Measurements from ENCODE around the gene LAMA3. TPM values are rescaled to one million over a fixed set of nuclear protein-coding genes. Genes with fewer than 3 reads are reported as not detected.
"Not testable (repeated sequence)": the region's sequence is repeated elsewhere in the genome, so short reads cannot be mapped to it uniquely, and the experiment has no call there.

Gene LAMA3
- total RNA-seq, 1 donor from 2014 or later = 1.5 TPM

GRCh38 chr18:23730857-23731256 is 41.6 kb downstream of the LAMA3 start:
- no peak for ATAC-seq

GRCh38 chr18:23731861-23732260 is 42.6 kb downstream of the LAMA3 start:
- ATAC-seq (no peak), DNase-seq (ENCODE audit: low spot score) (no peak)

More at GRCh38 chr18:23730857-23731256, 41.6 kb downstream of the LAMA3 start:
- DNase-seq (ENCODE audit: low spot score) = no peak

DNA sequence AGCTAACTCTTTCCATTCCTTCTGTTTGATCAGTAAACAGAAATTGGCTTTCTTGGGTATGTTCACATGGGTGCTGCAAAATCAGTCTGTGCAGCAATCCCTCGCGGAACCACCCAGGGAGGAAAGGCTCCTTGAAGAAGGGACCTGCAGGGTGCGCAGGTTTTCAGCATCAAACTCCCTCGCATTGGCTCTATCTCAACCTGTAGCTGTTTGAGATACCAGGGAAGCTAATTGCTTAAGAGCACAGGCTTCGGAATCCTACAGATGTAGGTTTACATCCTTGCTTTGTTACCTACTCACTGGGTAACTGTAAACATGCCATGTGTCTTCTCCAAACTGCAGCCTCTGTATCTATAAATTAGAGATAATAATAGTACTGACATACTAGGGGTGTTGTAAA is 43.2 kb downstream of the LAMA3 start:
- ATAC-seq = no peak
- no peak for DNase-seq (ENCODE audit: low spot score)

GRCh38 chr18:23733265-23733664 is 44.0 kb downstream of the LAMA3 start:
- DNase-seq (ENCODE audit: low spot score); ATAC-seq: not testable (repeated sequence)

DNA sequence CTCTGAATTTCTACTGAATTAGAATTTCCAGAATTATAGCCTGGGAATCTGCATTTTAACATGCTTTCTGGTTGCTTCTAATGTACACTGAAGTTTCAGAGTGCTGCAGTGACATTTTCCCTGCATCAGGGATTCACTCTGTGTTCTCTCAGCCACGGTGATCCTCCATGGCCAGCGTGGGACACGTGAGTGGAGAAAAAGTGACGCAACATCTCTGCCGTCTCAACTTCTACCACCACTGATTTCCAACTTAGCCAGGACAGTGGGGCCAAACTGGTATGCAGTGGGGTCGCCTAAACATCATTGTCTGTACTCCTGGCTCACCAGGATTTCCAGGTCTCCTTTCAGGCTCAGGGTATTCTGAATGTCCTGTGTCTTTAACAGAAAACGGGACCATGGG is 44.6 kb downstream of the LAMA3 start:
- ATAC-seq (no peak), DNase-seq (ENCODE audit: low spot score) (no peak)

GRCh38 chr18:23735021-23735464 is 45.8 kb downstream of the LAMA3 start:
- DNase-seq (ENCODE audit: low spot score) (no peak), ATAC-seq (no peak)

DNA sequence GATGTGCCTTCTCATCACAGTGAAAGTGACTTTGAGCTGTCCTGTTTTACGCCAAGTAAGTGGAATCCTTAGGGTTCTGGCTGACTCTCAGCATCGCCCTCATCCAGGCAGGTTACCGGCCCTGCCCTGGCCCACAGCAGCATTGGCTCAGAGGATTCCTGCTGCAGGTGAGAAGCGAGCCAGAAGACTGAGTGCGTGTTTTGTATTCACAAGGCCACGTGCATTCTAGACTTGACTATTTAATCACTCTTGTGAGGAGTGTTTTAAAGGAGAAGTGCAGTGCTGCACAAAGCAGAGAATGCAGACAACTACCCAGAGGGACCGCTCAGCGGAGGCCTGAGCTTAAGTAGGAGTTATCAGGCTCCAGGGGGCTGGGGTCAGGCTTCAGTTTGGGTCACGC is 48.3 kb downstream of the LAMA3 start:
- ATAC-seq (no peak), DNase-seq (ENCODE audit: low spot score) (no peak)

DNA sequence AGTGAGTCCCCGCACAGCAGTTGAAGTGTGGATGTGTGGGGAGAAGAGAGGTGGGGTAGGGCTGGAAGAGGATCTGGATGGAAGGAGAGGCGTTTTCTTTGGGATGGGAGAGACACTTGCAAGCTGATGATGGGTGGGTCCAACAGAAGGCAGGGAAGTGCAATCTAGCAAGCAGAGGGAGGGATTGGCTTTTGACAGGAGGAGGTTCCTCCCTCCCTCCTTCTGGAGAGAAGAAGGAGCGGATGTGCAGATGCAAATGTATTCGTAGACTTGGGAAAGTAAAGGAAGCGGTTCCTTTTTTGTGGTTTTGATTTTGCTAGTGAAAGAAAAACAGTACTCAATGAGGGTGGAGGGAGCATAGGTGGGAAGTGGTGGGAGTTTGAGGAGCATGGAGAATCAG is 48.9 kb downstream of the LAMA3 start:
- ATAC-seq = no peak
- DNase-seq (ENCODE audit: low spot score) = no peak

GRCh38 chr18:23738575-23738974 is 49.3 kb downstream of the LAMA3 start:
- DNase-seq (ENCODE audit: low spot score) = no peak
- no peak for ATAC-seq

GRCh38 chr18:23740105-23740830 is 51.0 kb downstream of the LAMA3 start:
- DNase-seq (ENCODE audit: low spot score) (no peak), ATAC-seq (no peak)

- ATAC-seq; DNase-seq (ENCODE audit: low spot score): not testable (repeated sequence)
Observed at GRCh38 chr18:23741967-23742366, 52.7 kb downstream of the LAMA3 start.

DNA sequence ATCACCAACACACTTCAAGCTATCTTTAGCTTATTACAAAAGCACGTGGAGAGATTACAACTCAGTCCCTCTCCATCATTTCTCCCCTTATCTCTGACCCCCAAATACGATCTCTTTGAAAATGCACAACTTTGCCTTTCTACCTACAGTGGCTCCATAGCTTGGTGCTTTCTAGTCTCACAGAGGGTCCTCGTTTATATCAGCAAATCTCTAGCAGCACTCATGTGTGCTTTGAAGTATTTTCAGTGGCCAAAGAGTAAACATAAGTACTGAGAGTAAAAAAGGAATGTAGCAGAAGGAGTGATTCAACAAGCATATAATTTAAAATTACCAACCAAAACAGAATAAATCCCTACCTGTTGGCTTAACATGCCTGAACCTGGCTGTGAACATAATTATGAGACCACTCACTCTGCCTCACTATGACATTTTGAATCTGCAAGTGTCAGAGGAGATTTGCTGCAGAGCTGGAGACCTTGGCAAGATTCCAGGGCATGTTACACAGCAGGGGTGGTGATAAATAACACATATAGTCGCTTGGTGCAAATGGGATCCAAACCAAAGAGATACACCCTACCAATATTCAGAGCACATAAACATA is 54.6 kb downstream of the LAMA3 start:
- DNase-seq (ENCODE audit: low spot score) = no peak
- ATAC-seq = no peak

DNA sequence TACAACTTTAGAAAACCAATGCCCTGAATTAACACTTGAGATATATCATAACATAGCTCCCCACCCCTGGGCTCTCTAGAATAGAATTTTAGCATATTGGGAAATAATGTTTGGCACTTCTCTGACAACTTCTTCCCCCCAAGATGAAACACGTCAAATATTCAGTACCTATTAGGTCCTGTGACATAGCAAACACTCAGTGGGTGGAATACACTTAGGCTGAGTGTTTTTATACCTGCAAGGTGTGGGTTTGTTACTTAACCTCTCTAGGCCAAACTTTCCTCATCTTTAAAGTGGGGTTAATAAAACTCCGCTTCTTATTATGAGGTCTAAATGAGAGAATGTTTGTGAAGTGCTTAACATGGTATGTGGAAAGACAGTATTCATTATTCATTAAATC is 56.1 kb downstream of the LAMA3 start:
- DNase-seq (ENCODE audit: low spot score) = no peak
- no peak for ATAC-seq

GRCh38 chr18:23746851-23747250 is 57.6 kb downstream of the LAMA3 start:
- no peak for DNase-seq (ENCODE audit: low spot score)
- ATAC-seq = no peak

DNA sequence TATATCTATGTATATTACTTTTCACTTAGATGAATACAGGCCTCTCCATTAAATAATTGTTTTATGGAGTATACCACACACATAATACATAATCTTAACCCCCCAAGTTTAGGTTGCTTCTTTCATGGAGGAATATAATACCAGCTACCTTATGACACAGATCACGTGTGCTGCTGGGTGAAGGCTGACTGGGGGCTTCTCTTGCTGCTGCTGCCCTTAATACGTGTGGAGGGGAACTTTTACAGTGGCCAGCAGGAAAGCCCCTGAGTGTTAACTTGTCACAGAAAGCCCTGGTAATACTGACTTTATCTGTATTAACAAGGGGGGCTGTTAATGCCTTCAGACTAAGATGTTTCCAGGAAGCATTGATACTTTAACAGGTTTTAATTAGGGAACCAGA is 63.1 kb downstream of the LAMA3 start:
- DNase-seq (ENCODE audit: low spot score) (no peak), ATAC-seq (no peak)

GRCh38 chr18:23752796-23753195 is 63.5 kb downstream of the LAMA3 start:
- no peak for DNase-seq (ENCODE audit: low spot score)
- ATAC-seq = no peak

DNA sequence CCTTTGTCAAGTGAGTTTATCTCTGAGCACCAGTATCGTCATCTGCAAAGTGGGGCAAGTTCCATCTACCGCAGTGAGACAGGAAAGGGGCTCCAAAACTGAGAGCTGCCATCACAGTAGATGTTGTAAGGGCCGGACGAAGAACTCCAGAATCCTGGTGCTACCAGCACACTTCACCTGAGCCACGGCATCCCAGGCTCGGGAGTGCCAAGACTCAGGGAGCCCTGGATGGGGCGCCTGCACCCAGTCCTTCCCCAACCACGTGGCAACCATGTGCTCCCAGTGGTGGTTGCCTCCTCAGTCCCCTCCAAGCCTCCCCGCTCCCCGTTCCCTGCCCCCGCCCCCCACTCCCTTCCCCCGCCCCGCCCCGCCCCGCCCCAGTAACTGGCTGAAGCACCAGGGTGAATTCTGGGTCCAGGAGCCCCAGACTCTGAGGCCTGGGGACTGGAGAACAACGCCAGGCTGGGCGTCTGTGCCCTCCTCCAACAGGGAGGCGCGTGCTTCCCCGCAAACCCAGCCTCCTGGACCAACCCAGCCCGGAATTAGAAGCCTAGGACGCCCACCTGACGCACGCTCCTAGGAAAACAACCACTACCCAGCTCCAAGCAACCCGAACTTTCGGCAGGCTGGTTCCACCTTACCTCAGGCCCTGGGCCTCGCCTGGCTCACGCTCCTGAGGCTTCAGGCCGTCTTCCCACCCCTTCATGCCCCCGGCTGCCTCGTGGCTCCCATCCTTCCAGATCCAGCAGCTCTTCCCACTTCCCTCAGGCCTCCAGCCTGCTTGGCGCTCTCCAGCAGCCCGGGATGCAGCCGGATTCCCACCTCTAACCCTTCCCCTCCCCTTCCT is 67.6 kb downstream of the LAMA3 start:
- ATAC-seq (no peak), DNase-seq (ENCODE audit: low spot score) (no peak)

GRCh38 chr18:23757437-23757733 is 68.1 kb downstream of the LAMA3 start:
- ATAC-seq = no peak
- DNase-seq (ENCODE audit: low spot score) = no peak

GRCh38 chr18:23758281-23758680 is 69.0 kb downstream of the LAMA3 start:
- no peak for DNase-seq (ENCODE audit: low spot score)
- ATAC-seq = no peak

DNA sequence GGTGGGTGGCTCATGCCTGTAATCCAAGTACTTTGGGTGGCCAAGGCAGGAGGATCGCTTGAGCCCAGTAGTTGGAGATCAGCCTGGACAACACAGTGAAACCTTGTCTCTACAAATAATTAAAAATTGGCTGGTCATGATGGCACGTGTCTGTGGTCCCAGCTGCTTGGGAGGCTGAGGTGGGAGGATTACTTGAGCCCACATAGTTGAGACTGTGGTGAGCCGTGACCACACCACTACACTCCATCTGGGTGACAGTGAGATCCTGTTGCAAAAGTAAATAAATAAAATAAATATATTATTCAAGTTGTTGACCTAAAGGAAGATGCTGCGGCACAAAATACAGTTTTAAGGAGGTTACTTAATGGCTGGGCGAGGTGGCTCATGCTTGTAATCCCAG is 72.7 kb downstream of the LAMA3 start:
- ATAC-seq (no peak), DNase-seq (ENCODE audit: low spot score) (no peak)

DNA sequence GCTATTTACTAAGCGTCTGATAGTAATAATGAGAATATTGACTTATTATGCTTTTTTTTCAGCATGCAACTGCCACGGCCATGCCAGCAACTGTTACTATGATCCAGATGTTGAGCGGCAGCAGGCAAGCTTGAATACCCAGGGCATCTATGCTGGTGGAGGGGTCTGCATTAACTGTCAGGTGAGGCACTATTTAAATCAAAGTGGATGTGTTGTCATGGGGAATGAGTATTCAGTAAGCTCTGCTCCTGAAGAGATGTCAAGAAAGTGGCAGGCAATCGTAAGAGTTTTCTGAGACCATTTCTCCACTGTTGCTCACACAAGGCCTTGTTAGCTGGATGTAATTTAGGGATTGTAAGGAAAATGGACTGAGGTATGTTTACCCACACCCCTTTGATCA is 74.1 kb downstream of the LAMA3 start:
- no peak for ATAC-seq
- no peak for DNase-seq (ENCODE audit: low spot score)

DNA sequence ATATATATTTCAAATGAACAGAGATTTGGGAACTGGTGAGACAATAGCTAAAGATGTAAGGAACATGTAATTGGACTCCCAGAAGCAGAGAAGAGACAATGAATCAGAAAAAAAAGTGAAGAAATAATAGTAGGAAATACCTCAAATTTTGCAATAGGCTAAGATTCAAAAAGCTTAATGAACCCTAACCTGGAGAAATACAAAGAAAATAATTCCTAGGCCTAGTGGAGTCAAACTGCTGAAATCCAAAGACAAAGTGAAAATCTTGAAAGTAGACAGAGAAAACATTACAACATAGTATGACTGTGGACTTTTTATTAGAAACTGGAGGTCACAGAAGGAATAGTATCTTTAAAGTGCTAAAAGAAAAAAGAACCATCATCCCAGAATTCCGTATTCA is 76.7 kb downstream of the LAMA3 start:
- DNase-seq (ENCODE audit: low spot score) (no peak), ATAC-seq (no peak)
